ENCODE measurements around the gene C13orf46.

C13orf46 gene

GRCh38 chr13:114009590-114010400 lies 35.9 kb upstream of the C13orf46 start:
- DNase-seq: no peak

- DNase-seq: no peak
Observed at GRCh38 chr13:114008964-114009589, 35.2 kb upstream of the C13orf46 start.

GRCh38 chr13:114007566-114007965 lies 33.7 kb upstream of the C13orf46 start:
- DNase-seq: no peak

- no peak for DNase-seq
Observed at GRCh38 chr13:114005206-114005724, 31.4 kb upstream of the C13orf46 start.

DNA sequence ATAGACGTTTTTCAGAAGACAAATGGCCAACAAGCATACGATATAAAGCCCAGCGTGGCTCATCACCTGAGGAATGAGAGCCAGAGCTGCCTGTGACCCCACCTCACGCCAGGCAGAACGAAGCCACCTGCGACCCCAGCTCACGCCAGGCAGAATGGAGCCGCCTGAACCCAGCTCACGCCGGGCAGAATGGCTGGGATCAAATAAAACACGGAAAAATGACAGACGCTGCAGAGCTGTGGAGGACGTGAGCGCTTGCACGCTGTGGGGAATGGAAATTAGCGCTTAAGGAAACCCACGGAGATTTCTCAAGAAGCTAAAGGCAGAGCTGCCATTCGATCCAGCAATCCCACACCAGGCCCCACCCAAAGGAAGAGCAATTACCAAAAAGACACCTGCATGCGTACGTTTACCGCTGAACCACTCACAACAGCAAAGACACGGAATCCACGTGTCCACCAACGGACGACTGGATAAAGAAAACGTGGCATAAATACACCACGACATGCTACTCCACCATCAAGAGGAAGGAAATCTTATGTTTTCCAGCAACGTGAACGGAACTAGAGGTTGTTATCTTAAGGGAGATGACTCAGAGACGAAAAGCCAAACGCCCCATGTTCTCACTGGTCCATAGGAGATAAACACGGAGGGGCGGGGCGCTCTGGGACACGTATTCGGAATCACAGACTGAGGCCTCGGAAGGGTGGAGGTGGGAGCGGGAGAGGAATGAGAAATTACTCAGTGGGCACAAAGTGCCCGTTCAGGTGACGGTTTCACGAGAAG lies 30.7 kb upstream of the C13orf46 start:
- no peak for DNase-seq

- DNase-seq: no peak
Observed at GRCh38 chr13:114002771-114003321, 29.0 kb upstream of the C13orf46 start.

- DNase-seq: no peak
Observed at GRCh38 chr13:114002009-114002544, 28.2 kb upstream of the C13orf46 start.

- DNase-seq: no peak
Observed at GRCh38 chr13:114001331-114002008, 27.6 kb upstream of the C13orf46 start.

GRCh38 chr13:114000151-114001040 lies 26.5 kb upstream of the C13orf46 start:
- no peak for DNase-seq

DNA sequence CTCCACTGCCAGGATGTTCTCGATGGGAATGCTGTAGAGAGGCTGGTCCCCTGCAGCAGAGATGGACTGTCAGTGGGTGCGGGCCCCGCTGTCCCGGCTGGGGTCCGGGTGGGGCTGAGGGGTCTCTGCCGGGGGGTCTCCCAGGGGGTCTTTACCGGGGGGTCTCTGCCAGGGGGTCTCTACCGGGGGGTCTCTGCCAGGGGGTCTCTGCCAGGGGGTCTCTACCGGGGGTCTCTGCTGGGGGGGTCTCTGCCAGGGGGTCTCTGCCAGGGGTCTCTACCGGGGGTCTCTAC lies 25.7 kb upstream of the C13orf46 start:
- DNase-seq: no peak

DNA sequence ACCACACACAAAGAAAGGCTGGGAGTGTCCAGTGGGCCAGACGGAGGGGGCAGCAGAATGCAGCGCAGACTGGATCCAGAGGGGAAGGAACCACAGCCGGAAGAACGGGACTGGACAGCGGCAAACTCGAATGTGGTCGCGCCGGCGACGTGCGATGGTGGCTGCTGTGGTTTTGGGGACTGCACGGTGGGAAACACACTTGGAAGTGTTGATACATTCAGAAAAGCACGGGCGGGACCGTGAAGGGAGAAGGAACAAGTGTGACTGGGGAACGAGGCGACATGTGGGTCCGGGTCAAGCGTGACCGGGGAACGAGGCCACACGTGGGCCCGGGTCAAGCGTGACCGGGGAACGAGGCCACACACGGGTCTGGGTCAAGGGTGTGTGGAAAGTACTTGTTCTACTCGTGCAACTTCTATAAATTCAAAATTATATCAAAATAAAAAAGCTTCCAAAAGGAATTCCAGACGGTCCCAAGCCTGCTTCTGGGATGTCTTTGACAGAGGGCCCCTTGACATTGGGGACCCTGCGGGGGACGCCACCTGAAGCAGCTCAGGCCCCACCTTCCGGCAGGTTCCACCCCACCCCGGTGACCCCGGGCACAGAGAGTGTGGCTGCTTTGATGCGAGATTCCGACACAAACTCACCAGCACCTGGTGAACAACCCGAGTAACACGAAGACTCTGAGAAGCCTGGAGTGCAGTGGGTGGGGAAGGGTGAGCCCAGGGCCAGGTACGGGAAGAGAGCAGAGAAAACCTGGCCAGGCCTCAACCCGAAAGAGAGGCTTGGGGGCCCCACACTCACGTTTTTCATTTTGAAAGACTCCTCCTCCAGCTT lies 25.1 kb upstream of the C13orf46 start:
- DNase-seq: no peak

GRCh38 chr13:113997845-113998751 lies 24.2 kb upstream of the C13orf46 start:
- DNase-seq: peak; percentile 15

GRCh38 chr13:113996912-113997745 lies 23.3 kb upstream of the C13orf46 start:
- no peak for DNase-seq

DNA sequence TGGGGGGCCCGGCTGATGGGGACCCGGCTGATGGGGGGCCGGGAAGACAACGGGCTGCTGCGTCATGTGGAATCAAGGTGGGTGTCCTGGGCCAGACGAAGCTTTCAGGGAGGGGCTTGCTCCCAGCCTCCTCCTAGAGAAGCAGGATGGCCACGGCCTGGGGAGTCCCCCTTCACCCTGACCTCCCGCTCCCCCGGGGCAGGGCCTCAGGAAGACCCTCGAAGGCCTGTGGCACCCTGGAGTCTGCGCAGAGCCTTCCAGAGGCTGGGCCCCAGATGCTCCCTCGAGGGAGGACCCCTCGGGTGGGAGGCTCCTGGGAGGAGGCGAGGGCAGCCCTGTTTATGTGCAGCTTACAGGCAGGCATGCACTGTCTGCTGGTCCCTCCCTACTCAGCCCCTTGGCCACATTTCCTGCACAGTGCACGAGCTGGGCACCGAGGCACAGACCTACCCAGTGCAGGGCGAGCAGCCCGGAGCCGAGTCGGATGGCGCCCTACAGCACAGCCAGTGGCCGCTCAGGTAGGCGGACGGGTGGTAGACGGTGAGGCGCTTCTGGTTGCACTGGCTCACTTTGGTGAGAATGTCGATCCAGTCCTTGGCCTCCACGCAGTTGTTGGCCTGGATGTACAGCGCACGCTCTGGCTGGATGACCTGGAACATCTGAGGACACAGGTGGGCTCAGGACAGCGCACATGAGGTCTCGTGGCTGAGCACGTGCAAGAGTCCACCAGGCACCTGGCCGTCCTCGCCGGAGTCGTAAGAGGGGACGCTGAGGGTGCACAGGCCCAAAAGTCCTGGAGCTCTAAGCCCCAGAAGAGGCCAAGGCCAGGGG lies 22.4 kb upstream of the C13orf46 start:
- DNase-seq: no peak

- DNase-seq: no peak
Observed at GRCh38 chr13:113995051-113995601, 21.2 kb upstream of the C13orf46 start.

DNA sequence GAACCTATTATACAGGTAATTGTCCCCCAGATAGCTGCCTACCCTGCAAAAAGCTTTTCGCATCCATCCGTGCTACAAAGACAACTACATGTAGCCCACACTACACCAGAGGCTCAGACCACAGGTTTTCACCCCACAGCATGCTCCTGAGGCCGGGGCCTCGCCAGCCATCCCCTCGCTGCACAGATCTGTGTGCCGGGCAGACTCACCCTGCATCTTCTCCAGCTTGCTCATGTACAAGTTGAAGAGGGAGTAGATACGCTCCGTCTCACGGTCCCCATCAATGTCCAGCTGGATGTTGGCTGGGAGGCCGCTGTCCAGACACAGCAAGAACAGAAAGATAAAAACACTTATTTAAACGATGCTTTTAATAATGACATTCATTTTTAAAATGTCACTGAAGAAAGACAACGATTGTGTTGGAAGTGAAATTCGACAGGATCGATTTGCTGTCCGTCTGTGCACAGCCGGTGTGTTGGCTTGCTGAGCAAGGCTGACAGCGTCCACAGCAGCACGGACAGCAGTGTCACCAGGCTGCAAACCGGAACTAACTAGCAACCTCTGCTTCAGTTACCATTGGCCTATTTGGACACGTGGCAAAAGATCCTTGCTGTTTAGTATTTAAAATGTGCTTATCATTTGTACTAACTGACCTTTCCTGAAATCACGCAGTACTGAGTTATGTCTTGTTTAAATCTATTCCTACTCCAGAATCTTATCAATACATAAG lies 18.6 kb upstream of the C13orf46 start:
- no peak for DNase-seq
